ENCODE results near the gene LAMC1. TPM values are rescaled to one million over a fixed set of nuclear protein-coding genes. Genes with fewer than 3 reads are reported as not detected.
A peak's percentile ranks its signal among the peaks of the same experiment; 100 is the strongest.

LAMC1 gene
- polyA plus RNA-seq, 1 donor (not counting 4 experiments of a cell fraction or from before 2014, with no cell fraction given): 66.6 TPM

GRCh38 chr1:183069562-183070216 is 46.5 kb downstream of the LAMC1 start:
- H4K20me1 ChIP-seq (ENCODE audit: control insufficient read depth, extremely low read depth, insufficient read depth, low read length): peaks cover 3% of the 10 kb centered on the region
- no peak for DNase-seq (ENCODE audit: low read depth, low spot score)
- H3K9ac ChIP-seq (ENCODE audit: control insufficient read depth, extremely low read depth, insufficient read depth, low read length): no peak overlapping the region

GRCh38 chr1:183070234-183070922 is 47.2 kb downstream of the LAMC1 start:
- H3K27ac ChIP-seq (ENCODE audit: control insufficient read depth, insufficient read depth, low read length): no peak overlapping the region
- dilution Hi-C loops (cut with MboI; ENCODE audit: extremely low pct_ligation_motif_present, low sequenced_read_pairs): no loop called here
- no peaks in the 10 kb centered on the region for H3K9me1 ChIP-seq (ENCODE audit: control insufficient read depth, extremely low read depth, insufficient read depth, low read length)
- no peak overlapping the region for H3K4me3 ChIP-seq (ENCODE audit: control insufficient read depth in 2 of 3, extremely low read depth in 1 of 3, insufficient read depth in 2 of 3, low read depth in 1 of 3, low read length in 3 of 3)
- no peak overlapping the region for H2AFZ ChIP-seq (ENCODE audit: control insufficient read depth, low read length)
- H3K4me1 ChIP-seq (ENCODE audit: control insufficient read depth, extremely low read depth, insufficient read depth, low read length): peaks cover 21% of the 10 kb centered on the region
- no peaks in the 10 kb centered on the region for H3K36me3 ChIP-seq (ENCODE audit: control insufficient read depth in 2 of 2, extremely low read depth in 1 of 2, insufficient read depth in 2 of 2, low read length in 2 of 2)
- no peak for TF ChIP-seq CTCF (optimal IDR thresholded peaks at IDR 0.05 in 1 of 3, IDR thresholded peaks at IDR 0.05 in 1 of 3, conservative IDR thresholded peaks at IDR 0.05 in 1 of 3; ENCODE audit: extremely low read depth in 1 of 3, insufficient read depth in 2 of 3, low read length in 3 of 3)
- no peak for TF ChIP-seq EZH2 (IDR thresholded peaks at IDR 0.05; ENCODE audit: low read length)
- FAIRE-seq (no peak), DNase-seq (ENCODE audit: low read depth, low spot score) (no peak)
- H4K20me1 ChIP-seq (ENCODE audit: control insufficient read depth, extremely low read depth, insufficient read depth, low read length): peaks cover 3% of the 10 kb centered on the region
- H3K9me3 ChIP-seq (ENCODE audit: control insufficient read depth, low read depth, low read length): no peaks in the 10 kb centered on the region
- no peak overlapping the region for H3K4me2 ChIP-seq (ENCODE audit: control insufficient read depth, extremely low read depth, insufficient read depth, low read depth, low read length)
- H3K9ac ChIP-seq (ENCODE audit: control insufficient read depth, extremely low read depth, insufficient read depth, low read length): no peak overlapping the region
- H3K79me2 ChIP-seq (ENCODE audit: control insufficient read depth, insufficient read depth, low read length): peaks cover 47% of the 10 kb centered on the region
- H3K27me3 ChIP-seq (ENCODE audit: control insufficient read depth, extremely low read depth, insufficient read depth, low read length): no peaks in the 10 kb centered on the region

More at GRCh38 chr1:183069562-183070216, 46.5 kb downstream of the LAMC1 start:
- dilution Hi-C loops (cut with MboI; ENCODE audit: extremely low pct_ligation_motif_present, low sequenced_read_pairs): no loop called here
- peaks cover 21% of the 10 kb centered on the region for H3K4me1 ChIP-seq (ENCODE audit: control insufficient read depth, extremely low read depth, insufficient read depth, low read length)
- peaks cover 51% of the 10 kb centered on the region for H3K79me2 ChIP-seq (ENCODE audit: control insufficient read depth, insufficient read depth, low read length)
- H3K36me3 ChIP-seq (ENCODE audit: control insufficient read depth in 2 of 2, extremely low read depth in 1 of 2, insufficient read depth in 2 of 2, low read length in 2 of 2): no peaks in the 10 kb centered on the region
- no peaks in the 10 kb centered on the region for H3K9me3 ChIP-seq (ENCODE audit: control insufficient read depth, low read depth, low read length)
- peak overlapping the region; percentile 10 for H3K27ac ChIP-seq (ENCODE audit: control insufficient read depth, insufficient read depth, low read length)
- H2AFZ ChIP-seq (ENCODE audit: control insufficient read depth, low read length): no peak overlapping the region
- no peak overlapping the region for H3K4me3 ChIP-seq (ENCODE audit: control insufficient read depth in 2 of 3, extremely low read depth in 1 of 3, insufficient read depth in 2 of 3, low read depth in 1 of 3, low read length in 3 of 3)
- H3K9me1 ChIP-seq (ENCODE audit: control insufficient read depth, extremely low read depth, insufficient read depth, low read length): no peaks in the 10 kb centered on the region
- TF ChIP-seq CTCF (optimal IDR thresholded peaks at IDR 0.05 in 1 of 3, IDR thresholded peaks at IDR 0.05 in 1 of 3, conservative IDR thresholded peaks at IDR 0.05 in 1 of 3; ENCODE audit: extremely low read depth in 1 of 3, insufficient read depth in 2 of 3, low read length in 3 of 3): no peak
- no peak for TF ChIP-seq EZH2 (IDR thresholded peaks at IDR 0.05; ENCODE audit: low read length)
- H3K27me3 ChIP-seq (ENCODE audit: control insufficient read depth, extremely low read depth, insufficient read depth, low read length): no peaks in the 10 kb centered on the region
- H3K4me2 ChIP-seq (ENCODE audit: control insufficient read depth, extremely low read depth, insufficient read depth, low read depth, low read length): no peak overlapping the region
- FAIRE-seq: no peak

Data from keratinocyte (primary cell).